GM23248 (cell line): ENCODE data around the gene DECR2. TPM values are rescaled to one million over a fixed set of nuclear protein-coding genes. Genes with fewer than 3 reads are reported as not detected.
A peak's percentile ranks its signal among the peaks of the same experiment; 100 is the strongest.

Experiments used
- DNase-seq: peaks from one replicate; pipeline ENCODE4 v3.0.0-alpha.2; 2015
- H2AFZ ChIP-seq: fragments of 200-600 bp; sonication (generic); 2 replicates; pipeline ENCODE4 v1.6.1; 2016; ENCODE audit warnings: antibody characterized with exemption
- H3F3A ChIP-seq: fragments of 200-600 bp; sonication (generic); 2 replicates; pipeline ENCODE4 v1.6.1; 2016; ENCODE audit warnings: mild to moderate bottlenecking, antibody characterized with exemption, mixed run types; ENCODE audit not compliant: insufficient read depth
- H3K27ac ChIP-seq: fragments of 200-600 bp; sonication (generic); 2 replicates; pipeline ENCODE4 v1.5.1; 2016; ENCODE audit warnings: mild to moderate bottlenecking
- H3K27me3 ChIP-seq: fragments of 200-600 bp; sonication (generic); replicated peaks from 2 replicates; pipeline ENCODE4 v1.6.1; 2016; ENCODE audit warnings: mild to moderate bottlenecking; ENCODE audit not compliant: insufficient read depth
- H3K36me3 ChIP-seq: fragments of 200-600 bp; sonication (generic); 2 replicates; pipeline ENCODE4 v1.6.1; 2016; ENCODE audit warnings: low read depth, mild to moderate bottlenecking
- H3K4me1 ChIP-seq: fragments of 200-600 bp; sonication (generic); 2 replicates; pipeline ENCODE4 v1.6.1; 2016; ENCODE audit warnings: mild to moderate bottlenecking; ENCODE audit not compliant: insufficient read depth
- H3K4me2 ChIP-seq: fragments of 200-600 bp; sonication (generic); one replicate; pipeline ENCODE4 v1.6.1; 2016; ENCODE audit warnings: mild to moderate bottlenecking; ENCODE audit not compliant: unreplicated experiment
- H3K4me3 ChIP-seq: fragments of 200-600 bp; sonication (generic); 2 replicates; pipeline ENCODE4 v1.5.1; 2016; ENCODE audit warnings: mild to moderate bottlenecking
- H3K79me2 ChIP-seq: fragments of 200-600 bp; sonication (generic); 2 replicates; pipeline ENCODE4 v1.6.1; 2016; ENCODE audit warnings: mild to moderate bottlenecking; ENCODE audit not compliant: insufficient read depth
- H3K9ac ChIP-seq: fragments of 200-600 bp; sonication (generic); 2 replicates; pipeline ENCODE4 v1.6.1; 2016; ENCODE audit warnings: mild to moderate bottlenecking
- H3K9me2 ChIP-seq: fragments of 200-600 bp; sonication (generic); 2 replicates; pipeline ENCODE4 v1.6.1; 2016; ENCODE audit warnings: mixed run types, mild to moderate bottlenecking, moderate library complexity; ENCODE audit not compliant: insufficient read depth
- H3K9me3 ChIP-seq: fragments of 200-600 bp; sonication (generic); one replicate; pipeline ENCODE4 v1.6.1; 2017; ENCODE audit warnings: low read depth
- H4K20me1 ChIP-seq: fragments of 200-600 bp; sonication (generic); 2 replicates; pipeline ENCODE4 v1.6.0; 2016; ENCODE audit not compliant: insufficient read depth
- EZH2 ChIP-seq: fragments of 200-600 bp; sonication (generic); IDR thresholded peaks from 2 replicates; pipeline ENCODE4 v1.6.1; 2018; ENCODE audit warnings: antibody characterized with exemption, mild to moderate bottlenecking; ENCODE audit not compliant: insufficient read depth, poor library complexity, severe bottlenecking
- EZH2phosphoT487 ChIP-seq: fragments of 200-600 bp; sonication (generic); IDR thresholded peaks from 2 replicates; pipeline ENCODE4 v1.6.1; 2018; ENCODE audit warnings: antibody characterized with exemption, moderate library complexity, mild to moderate bottlenecking, low read depth; ENCODE audit not compliant: insufficient read depth
- WGBS, 2 experiments: methylation state at CpG; one replicate each; pipeline ENCODE4 v1.1.6; 2015 to 2017; ENCODE audit warnings: low lambda C conversion rate in 2 of 2, low coverage in 1 of 2; ENCODE audit errors: missing lambda C conversion rate in 2 of 2; 5-methylcytosine and 5-hydroxymethylcytosine counted together
- in situ Hi-C: fragments of 300-500 bp; cut with MboI; formaldehyde crosslinking; loops from 2 replicates; pipeline ENCODE4 v1.15.0; 2020
- polyA plus RNA-seq: library from polyadenylated mRNA; unstranded; fragments of >200 nt; fragmentation: Nextera tagmentation; extraction: Ambion mirVana; gene quantifications from 2 replicates; pipeline ENCODE4 v1.2.1, GENCODE V29; 2016
- total RNA-seq: library from RNA; depleted of rRNA; stranded (reverse); fragments of >200 nt; shearing (Covaris generic); gene quantifications from 2 replicates; pipeline ENCODE4 v1.2.3, GENCODE V29; 2014

Gene DECR2
- total and polyA plus RNA-seq, 2 experiments from 2014 or later: 7.8 to 26.1 TPM

GRCh38 chr16:455453-455852 lies 53.8 kb downstream of the DECR2 start:
- TF ChIP-seq EZH2: no peak
- TF ChIP-seq EZH2phosphoT487: no peak
- no peaks in the 10 kb centered on the region for H3K27me3 ChIP-seq
- no peaks in the 10 kb centered on the region for H4K20me1 ChIP-seq

GRCh38 chr16:456891-457483 lies 55.3 kb downstream of the DECR2 start:
- Histone ChIP-seq H3K27ac (peak overlapping the region; percentile 51), H3K9ac (peak overlapping the region; percentile 26; the same call in 1 of the 2 replicates), H3K4me2 (no peak overlapping the region), H3K4me1 (peaks cover 8% of the 10 kb centered on the region), H3K27me3 (no peaks in the 10 kb centered on the region), H3K9me2 (no peaks in the 10 kb centered on the region), H4K20me1 (no peaks in the 10 kb centered on the region), H3F3A (peaks cover 18% of the 10 kb centered on the region; the same call in 1 of the 2 replicates), H3K36me3 (no peaks in the 10 kb centered on the region), H3K9me3 (no peaks in the 10 kb centered on the region), H2AFZ (no peak overlapping the region), H3K4me3 (no peak overlapping the region), H3K79me2 (peaks cover 56% of the 10 kb centered on the region)
- peak; percentile 58 for DNase-seq
- TF ChIP-seq EZH2: no peak
- TF ChIP-seq EZH2phosphoT487: no peak
- in situ Hi-C loops: no loop called here
- 50 to 54% methylated on average over 11 of the region's 11 CpGs for WGBS, 2 experiments

More at GRCh38 chr16:455453-455852, 53.8 kb downstream of the DECR2 start:
- Histone ChIP-seq H3K27ac (no peak overlapping the region), H3K9me2 (no peaks in the 10 kb centered on the region), H3K9me3 (no peaks in the 10 kb centered on the region), H3K36me3 (no peaks in the 10 kb centered on the region), H3K4me2 (no peak overlapping the region), H3K4me1 (peaks cover 8% of the 10 kb centered on the region), H2AFZ (no peak overlapping the region), H3F3A (peaks cover 18% of the 10 kb centered on the region; the same call in 1 of the 2 replicates), H3K79me2 (peaks cover 46% of the 10 kb centered on the region), H3K9ac (no peak overlapping the region), H3K4me3 (no peak overlapping the region)
- in situ Hi-C loops: no loop called here
- DNase-seq: no peak
- 92 to 93% methylated on average over 12 of the region's 12 CpGs for WGBS, 2 experiments

GRCh38 chr16:457732-458400 lies 56.2 kb downstream of the DECR2 start:
- no peak overlapping the region for H3K4me3 ChIP-seq
- peak overlapping the region; percentile 26; the same call in 1 of the 2 replicates for H3K9ac ChIP-seq
- H4K20me1 ChIP-seq: no peaks in the 10 kb centered on the region
- H3K36me3 ChIP-seq: no peaks in the 10 kb centered on the region
- no peaks in the 10 kb centered on the region for H3K9me2 ChIP-seq
- in situ Hi-C loops: no loop called here
- H3K27me3 ChIP-seq: no peaks in the 10 kb centered on the region
- H3K27ac ChIP-seq: peak overlapping the region; percentile 51
- peaks cover 55% of the 10 kb centered on the region for H3K79me2 ChIP-seq
- H3F3A ChIP-seq: peaks cover 18% of the 10 kb centered on the region; the same call in 1 of the 2 replicates
- H3K4me2 ChIP-seq: no peak overlapping the region
- WGBS, 2 experiments: 89 to 90% methylated on average over 14 of the region's 14 CpGs
- no peak for TF ChIP-seq EZH2phosphoT487
- TF ChIP-seq EZH2: no peak
- no peak overlapping the region for H2AFZ ChIP-seq
- no peaks in the 10 kb centered on the region for H3K9me3 ChIP-seq
- peak; percentile 30 for DNase-seq
- peaks cover 8% of the 10 kb centered on the region for H3K4me1 ChIP-seq

- no peak for TF ChIP-seq EZH2
- TF ChIP-seq EZH2phosphoT487: no peak
Observed at GRCh38 chr16:459761-460160, 58.1 kb downstream of the DECR2 start.

More at GRCh38 chr16:459761-460160, 58.1 kb downstream of the DECR2 start:
- Histone ChIP-seq H3K9me3 (no peaks in the 10 kb centered on the region), H3K79me2 (peaks cover 55% of the 10 kb centered on the region), H3K4me2 (no peak overlapping the region), H3K9me2 (no peaks in the 10 kb centered on the region), H3K27ac (no peak overlapping the region), H3K4me1 (peaks cover 8% of the 10 kb centered on the region), H3K27me3 (no peaks in the 10 kb centered on the region), H3K36me3 (no peaks in the 10 kb centered on the region), H3F3A (peaks cover 14% of the 10 kb centered on the region; the same call in 1 of the 2 replicates), H4K20me1 (no peaks in the 10 kb centered on the region), H3K9ac (no peak overlapping the region), H2AFZ (no peak overlapping the region), H3K4me3 (no peak overlapping the region)
- 95 to 96% methylated on average over 6 to 7 of the region's 7 CpGs for WGBS, 2 experiments
- in situ Hi-C loops: no loop called here
- no peak for DNase-seq
